IMR-90 (cell line): ENCODE data around the gene GRIK3. TPM values are rescaled to one million over a fixed set of nuclear protein-coding genes. Genes with fewer than 3 reads are reported as not detected.
A peak's percentile ranks its signal among the peaks of the same experiment; 100 is the strongest.

Experiments
- ATAC-seq: fragments of 200-7000 bp; cut with Tn5 transposase; 2 replicates; pipeline ENCODE4 v1.9.1; 2020; ENCODE audit warnings: low read depth, mild to moderate bottlenecking, moderate library complexity
- BruUV-seq: library from RNA; stranded (reverse); fragments of 400-500 nt; replicated peaks from 2 replicates; lab custom pipeline; 2021; lab: Mats Ljungman, UMichigan
- CTCF ChIA-PET: fragments of 300-600 bp; formaldehyde crosslinking; extraction: SDS; loops from one replicate; lab custom pipeline; 2021; ENCODE audit warnings: antibody characterized with exemption; lab: Yijun Ruan, JAX
- POLR2A ChIA-PET: fragments of 300-600 bp; sonication (Branson Sonifier 250); formaldehyde crosslinking; loops from one replicate; lab custom pipeline; 2022; ENCODE audit warnings: antibody characterized with exemption; ENCODE audit not compliant: unreplicated experiment; lab: Charles Lee
- DNase-seq: peaks from one replicate; pipeline ENCODE4 v3.0.0; 2013
- H2AFZ ChIP-seq: replicated peaks from 2 replicates; pipeline ENCODE3; 2013; ENCODE audit warnings: low read length, mild to moderate bottlenecking; ENCODE audit not compliant: poor library complexity
- H2AK5ac ChIP-seq: 2 replicates; pipeline ENCODE4 v1.6.1; 2013; ENCODE audit warnings: low read depth, low read length, inconsistent platforms
- H2AK9ac ChIP-seq: replicated peaks from 2 replicates; pipeline ENCODE3; 2013; ENCODE audit warnings: mild to moderate bottlenecking, low read depth, low read length, moderate library complexity; ENCODE audit not compliant: poor library complexity
- H2BK120ac ChIP-seq: 2 replicates; pipeline ENCODE4 v1.6.1; 2013; ENCODE audit warnings: low read depth, low read length, inconsistent platforms
- H2BK15ac ChIP-seq: 3 replicates; pipeline ENCODE4 v1.6.1; 2013; ENCODE audit warnings: low read depth, low read length, inconsistent platforms
- H2BK20ac ChIP-seq: 2 replicates; pipeline ENCODE4 v1.6.1; 2013; ENCODE audit warnings: low read depth, mild to moderate bottlenecking, inconsistent platforms, low read length, moderate library complexity
- H2BK5ac ChIP-seq: 2 replicates; pipeline ENCODE4 v1.6.1; 2013; ENCODE audit warnings: mild to moderate bottlenecking, low read depth, low read length, inconsistent platforms; ENCODE audit not compliant: poor library complexity, severe bottlenecking
- H3K14ac ChIP-seq: replicated peaks from 2 replicates; pipeline ENCODE4 v1.6.1; 2013; ENCODE audit warnings: low read depth, low read length, inconsistent platforms
- H3K18ac ChIP-seq: 2 replicates; pipeline ENCODE4 v1.6.1; 2013; ENCODE audit warnings: low read depth, low read length, control low read depth
- H3K23ac ChIP-seq: 2 replicates; pipeline ENCODE4 v1.6.1; 2013; ENCODE audit warnings: low read depth, low read length, inconsistent platforms
- H3K27ac ChIP-seq: 2 replicates; pipeline ENCODE4 v1.5.1; 2013; ENCODE audit warnings: mild to moderate bottlenecking, control low read depth, low read length; ENCODE audit not compliant: insufficient read depth
- H3K27me3 ChIP-seq: 2 replicates; pipeline ENCODE4 v1.6.1; 2013; ENCODE audit warnings: low read length; ENCODE audit not compliant: control insufficient read depth, insufficient read depth
- H3K36me3 ChIP-seq: 2 replicates; pipeline ENCODE4 v1.6.1; 2013; ENCODE audit warnings: low read length, mixed read lengths; ENCODE audit not compliant: control insufficient read depth, insufficient read depth
- H3K4ac ChIP-seq: 2 replicates; pipeline ENCODE4 v1.6.1; 2013; ENCODE audit warnings: low read depth, low read length, inconsistent platforms
- H3K4me1 ChIP-seq: 2 replicates; pipeline ENCODE4 v1.6.1; 2013; ENCODE audit warnings: low read length, mixed read lengths; ENCODE audit not compliant: control insufficient read depth, insufficient read depth
- H3K4me2 ChIP-seq: 2 replicates; pipeline ENCODE4 v1.6.1; 2013; ENCODE audit warnings: low read depth, mild to moderate bottlenecking, control low read depth, low read length, moderate library complexity
- H3K4me3 ChIP-seq: 2 replicates; pipeline ENCODE4 v1.5.1; 2013; ENCODE audit warnings: low read depth, mild to moderate bottlenecking, control low read depth, low read length, moderate library complexity; ENCODE audit not compliant: insufficient read depth
- H3K56ac ChIP-seq: 2 replicates; pipeline ENCODE4 v1.6.1; 2013; ENCODE audit warnings: low read length, inconsistent platforms; ENCODE audit not compliant: insufficient read depth; ENCODE audit errors: extremely low read depth
- H3K79me1 ChIP-seq, 2 experiments: 2 replicates each; pipeline ENCODE4 v1.6.1; 2013; ENCODE audit warnings: low read length in 2 of 2, inconsistent platforms in 1 of 2, low read depth in 1 of 2
- H3K9ac ChIP-seq: 2 replicates; pipeline ENCODE4 v1.6.1; 2013; ENCODE audit warnings: low read depth, low read length, control low read depth
- H3K9me1 ChIP-seq: 2 replicates; pipeline ENCODE4 v1.6.1; 2013; ENCODE audit warnings: low read length, inconsistent platforms; ENCODE audit not compliant: insufficient read depth
- H3K9me3 ChIP-seq: 2 replicates; pipeline ENCODE4 v1.6.1; 2013; ENCODE audit warnings: low read length; ENCODE audit not compliant: control insufficient read depth, insufficient read depth
- H4K20me1 ChIP-seq: 2 replicates; pipeline ENCODE4 v1.6.1; 2013; ENCODE audit warnings: low read length, inconsistent platforms; ENCODE audit not compliant: insufficient read depth
- H4K5ac ChIP-seq: 2 replicates; pipeline ENCODE4 v1.6.1; 2013; ENCODE audit warnings: mild to moderate bottlenecking, low read depth, low read length, control low read depth
- H4K8ac ChIP-seq, 2 experiments: 2 replicates each; pipeline ENCODE4 v1.6.1; 2013; ENCODE audit warnings: low read depth in 2 of 2, low read length in 2 of 2, control low read depth in 1 of 2, inconsistent platforms in 1 of 2
- H4K91ac ChIP-seq: 2 replicates; pipeline ENCODE4 v1.6.1; 2013; ENCODE audit warnings: low read depth, low read length, inconsistent platforms; ENCODE audit not compliant: insufficient read depth
- CHD1 ChIP-seq: IDR thresholded peaks from 2 replicates; pipeline ENCODE4 v1.6.1; 2012; ENCODE audit warnings: low read depth, low read length, improper control_type of control experiment
- CTCF ChIP-seq: conservative IDR thresholded peaks from 2 replicates; pipeline ENCODE4 v1.5.1; 2012; ENCODE audit warnings: mild to moderate bottlenecking, low read depth, low read length, improper control_type of control experiment
- ELK1 ChIP-seq: fragments of 150-350 bp; IDR thresholded peaks from 2 replicates; pipeline ENCODE4 v1.6.1; 2016; ENCODE audit warnings: low read depth, mild to moderate bottlenecking, low read length, moderate library complexity, borderline replicate concordance
- FOS ChIP-seq: fragments of 150-350 bp; IDR thresholded peaks from 2 replicates; pipeline ENCODE4 v1.6.1; 2016; ENCODE audit warnings: low read depth, low read length
- NFE2L2 ChIP-seq: fragments of 150-350 bp; IDR thresholded peaks from 2 replicates; pipeline ENCODE4 v1.6.1; 2016; ENCODE audit warnings: low read depth, mild to moderate bottlenecking, low read length
- POLR2A ChIP-seq: IDR thresholded peaks from 2 replicates; pipeline ENCODE4 v1.6.1; 2012; ENCODE audit warnings: mild to moderate bottlenecking, low read depth, low read length
- RAD21 ChIP-seq: IDR thresholded peaks from 2 replicates; pipeline ENCODE4 v1.6.1; 2012; ENCODE audit warnings: low read length, improper control_type of control experiment
- SMC3 ChIP-seq: fragments of 150-350 bp; IDR thresholded peaks from 2 replicates; pipeline ENCODE4 v1.6.1; 2016; ENCODE audit warnings: low read depth, mild to moderate bottlenecking, antibody characterized with exemption, low read length, moderate library complexity
- USF2 ChIP-seq: fragments of 150-350 bp; IDR thresholded peaks from 2 replicates; pipeline ENCODE4 v1.6.1; 2017; ENCODE audit warnings: mild to moderate bottlenecking, antibody characterized with exemption, low read length, low read depth
- WGBS, 2 experiments: methylation state at CpG; one replicate each; pipeline versions ENCODE4 v1.1.5 to v1.1.7; 2013; ENCODE audit warnings: missing lambda C conversion rate in 2 of 2; ENCODE audit not compliant: insufficient read length in 1 of 2; ENCODE audit errors: extremely low coverage in 2 of 2; 5-methylcytosine and 5-hydroxymethylcytosine counted together
- dilution Hi-C: fragments of 300-500 bp; cut with HindIII; formaldehyde crosslinking; loops from one replicate; pipeline ENCODE4 v1.14.3; 2018; ENCODE audit warnings: low sequenced_read_pairs; ENCODE audit not compliant: unreplicated experiment
- in situ Hi-C: fragments of 300-500 bp; cut with MboI; formaldehyde crosslinking; loops from 3 replicates; pipeline ENCODE4 v1.14.3; 2019; ENCODE audit warnings: low sequenced_read_pairs, inconsistent platforms, mixed read lengths
- intact Hi-C: fragments of 100-400 bp; cut with micrococcal nuclease; formaldehyde crosslinking; loops from 2 replicates; pipeline ENCODE4 v1.10.0; 2022
- polyA plus RNA-seq, 3 experiments: library from polyadenylated mRNA; depleted of rRNA; stranded (reverse); fragments of >200 nt; gene quantifications; 2 replicates each; pipeline ENCODE4 v1.2.3, GENCODE V29; 2012; ENCODE audit warnings: low replicate concordance in 1 of 3
- total RNA-seq: library from RNA; depleted of rRNA; stranded (reverse); fragments of >200 nt; gene quantifications from 2 replicates; pipeline ENCODE4 v1.2.3, GENCODE V29; 2012

GRIK3 gene
- total and polyA plus RNA-seq, 2 of the 4 experiments (the other 2 are of a cell fraction) = not detected

GRCh38 chr1:36880155-36881067 is 153.9 kb downstream of the GRIK3 start:
- BruUV-seq = no TSS peak
- no peak for DNase-seq
- CTCF ChIA-PET = no interaction called here

More at GRCh38 chr1:36880155-36881067, 153.9 kb downstream of the GRIK3 start:
- Histone ChIP-seq H4K8ac (no peak overlapping the region), H3K4ac (no peak overlapping the region), H3K23ac (no peak overlapping the region), H3K9me1 (no peaks in the 10 kb centered on the region; the same call in 1 of the 2 replicates), H2AFZ (peak overlapping the region; percentile 11), H4K91ac (no peak overlapping the region), H3K27ac (no peak overlapping the region), H2BK120ac (no peak overlapping the region), H3K4me3 (no peak overlapping the region), H3K4me1 (no peaks in the 10 kb centered on the region), H2BK15ac (no peak overlapping the region), H3K14ac (no peak overlapping the region), H3K36me3 (no peaks in the 10 kb centered on the region), H2BK20ac (no peak overlapping the region), H3K9ac (no peak overlapping the region), H3K4me2 (no peak overlapping the region), H4K20me1 (no peaks in the 10 kb centered on the region), H3K79me1 (no peaks in the 10 kb centered on the region), H3K27me3 (no peaks in the 10 kb centered on the region), H2BK5ac (no peak overlapping the region), H2AK5ac (no peak overlapping the region), H3K18ac (no peak overlapping the region), H3K56ac (no peak overlapping the region), H2AK9ac (no peak overlapping the region), H4K5ac (no peak overlapping the region), H3K9me3 (no peaks in the 10 kb centered on the region)
- no peak for TF ChIP-seq ELK1
- TF ChIP-seq CHD1 = no peak
- TF ChIP-seq POLR2A = no peak
- no peak for TF ChIP-seq CTCF
- TF ChIP-seq NFE2L2 = no peak
- TF ChIP-seq SMC3 = no peak
- no peak for TF ChIP-seq RAD21
- no peak for TF ChIP-seq FOS
- TF ChIP-seq USF2 = no peak
- ATAC-seq = no peak
- POLR2A ChIA-PET = no interaction called here
- WGBS, 2 experiments = 64% methylated on average over 16 of the region's 22 CpGs; no CpG with 5 or more reads in 1 of the 2 experiments
- in situ Hi-C loops = no loop called here
- dilution Hi-C loops = no loop called here
- intact Hi-C loops = no loop called here
